DND-41 (cell line): Measurements from ENCODE around the gene OPRL1.

Source experiments
- CTCF ChIP-seq: IDR thresholded peaks from 2 replicates; pipeline ENCODE4 v1.5.1; 2012; ENCODE audit warnings: borderline replicate concordance, low read length, moderate library complexity, mild to moderate bottlenecking; ENCODE audit not compliant: poor library complexity, severe bottlenecking; ENCODE audit errors: extremely low read depth
- EZH2 ChIP-seq: IDR thresholded peaks from 3 replicates; pipeline ENCODE4 v1.6.1; 2012; ENCODE audit warnings: borderline replicate concordance, low read depth, mild to moderate bottlenecking, moderate library complexity, low read length, inconsistent platforms; ENCODE audit not compliant: severe bottlenecking

GRCh38 chr20:64045346-64046011 is 34.4 kb upstream of the OPRL1 start:
- TF ChIP-seq CTCF (no peak), EZH2 (no peak)
